Osteocyte (in vitro differentiated cells): ENCODE data around the gene NIM1K. TPM values are rescaled to one million over a fixed set of nuclear protein-coding genes. Genes with fewer than 3 reads are reported as not detected.

Experiments
- DNase-seq: peaks from one replicate; pipeline ENCODE4 v3.0.0; 2021; ENCODE audit warnings: mixed read lengths; ENCODE audit not compliant: unreplicated experiment; ENCODE audit errors: extremely low spot score
- H3K27ac Mint-ChIP-seq: one replicate; pipeline ENCODE4 v1.8.0; 2021; ENCODE audit warnings: mild to moderate bottlenecking, mixed read lengths; ENCODE audit not compliant: unreplicated experiment
- H3K27me3 Mint-ChIP-seq: one replicate; pipeline ENCODE4 v1.8.0; 2021; ENCODE audit warnings: mixed read lengths; ENCODE audit not compliant: unreplicated experiment
- H3K36me3 Mint-ChIP-seq: one replicate; pipeline ENCODE4 v1.8.0; 2021; ENCODE audit warnings: mixed read lengths; ENCODE audit not compliant: unreplicated experiment
- H3K4me1 Mint-ChIP-seq: one replicate; pipeline ENCODE4 v1.8.0; 2021; ENCODE audit warnings: mixed read lengths; ENCODE audit not compliant: unreplicated experiment
- H3K4me3 Mint-ChIP-seq: one replicate; pipeline ENCODE4 v1.8.0; 2021; ENCODE audit warnings: mild to moderate bottlenecking, moderate library complexity, mixed read lengths; ENCODE audit not compliant: unreplicated experiment
- H3K9me3 Mint-ChIP-seq: one replicate; pipeline ENCODE4 v1.8.0; 2021; ENCODE audit warnings: mixed read lengths; ENCODE audit not compliant: unreplicated experiment
- CTCF ChIP-seq: fragments of 200-600 bp; sonication (generic); IDR thresholded peaks from 2 replicates; pipeline ENCODE4 v1.5.0; 2021; ENCODE audit warnings: antibody characterized with exemption, mild to moderate bottlenecking, moderate library complexity
- total RNA-seq: library from RNA; stranded (reverse); gene quantifications from 2 replicates; pipeline ENCODE4 v1.2.1, GENCODE V29; 2021

The NIM1K gene
- total RNA-seq, 1 donor from 2014 or later = 0.43 TPM

GRCh38 chr5:43309122-43309521 lies 117.1 kb downstream of the NIM1K start:
- peak overlapping the region; percentile 75 for H3K27ac Mint-ChIP-seq
- no peak overlapping the region for H3K4me3 Mint-ChIP-seq
- H3K27me3 Mint-ChIP-seq = no peaks in the 10 kb centered on the region
- peaks cover 61% of the 10 kb centered on the region for H3K4me1 Mint-ChIP-seq
- no peak for DNase-seq
- H3K36me3 Mint-ChIP-seq = no peaks in the 10 kb centered on the region
- TF ChIP-seq CTCF = no peak
- no peaks in the 10 kb centered on the region for H3K9me3 Mint-ChIP-seq

GRCh38 chr5:43309637-43310036 lies 117.6 kb downstream of the NIM1K start:
- no peak overlapping the region for H3K4me3 Mint-ChIP-seq
- no peak for TF ChIP-seq CTCF
- H3K36me3 Mint-ChIP-seq = no peaks in the 10 kb centered on the region
- peaks cover 56% of the 10 kb centered on the region for H3K4me1 Mint-ChIP-seq
- peak overlapping the region; percentile 75 for H3K27ac Mint-ChIP-seq
- no peak for DNase-seq
- no peaks in the 10 kb centered on the region for H3K27me3 Mint-ChIP-seq
- H3K9me3 Mint-ChIP-seq = no peaks in the 10 kb centered on the region

- H3K4me1 Mint-ChIP-seq = peaks cover 49% of the 10 kb centered on the region
- H3K27ac Mint-ChIP-seq = peak overlapping the region; percentile 97
- no peaks in the 10 kb centered on the region for H3K36me3 Mint-ChIP-seq
- no peak for DNase-seq
- H3K4me3 Mint-ChIP-seq = peak overlapping the region; percentile 95
- no peak for TF ChIP-seq CTCF
- no peaks in the 10 kb centered on the region for H3K9me3 Mint-ChIP-seq
- H3K27me3 Mint-ChIP-seq = no peaks in the 10 kb centered on the region
Observed at GRCh38 chr5:43312076-43312661, 120.1 kb downstream of the NIM1K start.

- no peak for TF ChIP-seq CTCF
- H3K27ac Mint-ChIP-seq = peak overlapping the region; percentile 97
- H3K36me3 Mint-ChIP-seq = no peaks in the 10 kb centered on the region
- peaks cover 48% of the 10 kb centered on the region for H3K4me1 Mint-ChIP-seq
- no peak for DNase-seq
- peak overlapping the region; percentile 95 for H3K4me3 Mint-ChIP-seq
- H3K9me3 Mint-ChIP-seq = no peaks in the 10 kb centered on the region
- no peaks in the 10 kb centered on the region for H3K27me3 Mint-ChIP-seq
Observed at GRCh38 chr5:43312699-43313034, 120.6 kb downstream of the NIM1K start.

GRCh38 chr5:43313035-43313853 lies 121.2 kb downstream of the NIM1K start, which contains the start of gene HMGCS1:
Gene HMGCS1, minus strand, starts transcription at chr5:43313412. Its CDS starts 14,447 bp downstream, at chr5:43298965.
- no peaks in the 10 kb centered on the region for H3K9me3 Mint-ChIP-seq
- H3K4me3 Mint-ChIP-seq = peak within 1 kb of the TSS; percentile 95
- TF ChIP-seq CTCF = no peak
- H3K27ac Mint-ChIP-seq = peak within 1 kb of the TSS; percentile 97
- H3K27me3 Mint-ChIP-seq = no peaks in the 10 kb centered on the region
- peaks cover 42% of the 10 kb centered on the region for H3K4me1 Mint-ChIP-seq
- peak; percentile 99 for DNase-seq
- H3K36me3 Mint-ChIP-seq = no peaks in the 10 kb centered on the region
